Stimulated activated CD8-positive, alpha-beta memory T cell treated with anti-CD3 and anti-CD28 coated beads, Interleukin-4, amount 100 ng/mL, for 1 hour (primary cell): ENCODE measurements around the gene ZCCHC9.
A peak's percentile ranks its signal among the peaks of the same experiment; 100 is the strongest.
"Not testable (repeated sequence)": the region's sequence is repeated elsewhere in the genome, so short reads cannot be mapped to it uniquely, and the experiment has no call there.

Source experiments
- DNase-seq, 2 donors: peaks; one replicate each; pipeline ENCODE4 v3.0.0-alpha.2; 2020; ENCODE audit warnings: low read depth in 2 of 2, low spot score in 1 of 2

ZCCHC9 gene

GRCh38 chr5:81301271-81302015 lies at the start of gene ZCCHC9:
Gene ZCCHC9 (plus strand): TSS chr5:81301587. CDS start chr5:81304758, 3,171 bp downstream.
- DNase-seq = peak; percentile 84 to 90

- DNase-seq = no peak
These were observed 49.5 kb upstream of the ZCCHC9 start for GRCh38 chr5:81251922-81252321.

GRCh38 chr5:81252904-81253303 lies 48.5 kb upstream of the ZCCHC9 start:
- no peak for DNase-seq

- DNase-seq = no peak
These were observed 47.5 kb upstream of the ZCCHC9 start for GRCh38 chr5:81253875-81254274.

GRCh38 chr5:81254886-81255559 lies 46.4 kb upstream of the ZCCHC9 start:
- no peak for DNase-seq

GRCh38 chr5:81256766-81257165 lies 44.6 kb upstream of the ZCCHC9 start:
- no peak for DNase-seq

- DNase-seq = not testable (repeated sequence)
These were observed 38.6 kb upstream of the ZCCHC9 start for GRCh38 chr5:81262796-81263195.

- DNase-seq = no peak
These were observed 36.3 kb upstream of the ZCCHC9 start for GRCh38 chr5:81265101-81265500.

GRCh38 chr5:81268521-81269196 lies 32.7 kb upstream of the ZCCHC9 start:
- no peak for DNase-seq

GRCh38 chr5:81269751-81270393 lies 31.5 kb upstream of the ZCCHC9 start:
- DNase-seq = no peak

- not testable (repeated sequence) for DNase-seq
These were observed 30.9 kb upstream of the ZCCHC9 start for GRCh38 chr5:81270394-81271027.

GRCh38 chr5:81283976-81284375 lies 17.4 kb upstream of the ZCCHC9 start:
- no peak for DNase-seq

GRCh38 chr5:81286059-81286617 lies 15.2 kb upstream of the ZCCHC9 start:
- DNase-seq = no peak

- no peak for DNase-seq
These were observed 13.4 kb upstream of the ZCCHC9 start for GRCh38 chr5:81288021-81288433.

GRCh38 chr5:81290146-81290545 lies 11.2 kb upstream of the ZCCHC9 start:
- DNase-seq = no peak

- DNase-seq = no peak
These were observed 9.3 kb upstream of the ZCCHC9 start for GRCh38 chr5:81292130-81292529.

GRCh38 chr5:81294021-81294420 lies 7.4 kb upstream of the ZCCHC9 start:
- DNase-seq = not testable (repeated sequence)

GRCh38 chr5:81297531-81297930 lies 3.9 kb upstream of the ZCCHC9 start:
- DNase-seq = no peak

GRCh38 chr5:81300921-81301270 lies 491 bp upstream of the ZCCHC9 start:
- DNase-seq = no peak

- DNase-seq = no peak
These were observed 1.2 kb downstream of the ZCCHC9 start for GRCh38 chr5:81302596-81302995.

GRCh38 chr5:81303563-81303962 lies 2.2 kb downstream of the ZCCHC9 start:
- DNase-seq = no peak
